ENCODE results near the gene PITPNM1. TPM values are rescaled to one million over a fixed set of nuclear protein-coding genes. Genes with fewer than 3 reads are reported as not detected.

Gene PITPNM1
- total and polyA plus RNA-seq, 2 donors (not counting 1 experiment from before 2014, with no cell fraction given), result 4.7 to 10.2 TPM

DNA sequence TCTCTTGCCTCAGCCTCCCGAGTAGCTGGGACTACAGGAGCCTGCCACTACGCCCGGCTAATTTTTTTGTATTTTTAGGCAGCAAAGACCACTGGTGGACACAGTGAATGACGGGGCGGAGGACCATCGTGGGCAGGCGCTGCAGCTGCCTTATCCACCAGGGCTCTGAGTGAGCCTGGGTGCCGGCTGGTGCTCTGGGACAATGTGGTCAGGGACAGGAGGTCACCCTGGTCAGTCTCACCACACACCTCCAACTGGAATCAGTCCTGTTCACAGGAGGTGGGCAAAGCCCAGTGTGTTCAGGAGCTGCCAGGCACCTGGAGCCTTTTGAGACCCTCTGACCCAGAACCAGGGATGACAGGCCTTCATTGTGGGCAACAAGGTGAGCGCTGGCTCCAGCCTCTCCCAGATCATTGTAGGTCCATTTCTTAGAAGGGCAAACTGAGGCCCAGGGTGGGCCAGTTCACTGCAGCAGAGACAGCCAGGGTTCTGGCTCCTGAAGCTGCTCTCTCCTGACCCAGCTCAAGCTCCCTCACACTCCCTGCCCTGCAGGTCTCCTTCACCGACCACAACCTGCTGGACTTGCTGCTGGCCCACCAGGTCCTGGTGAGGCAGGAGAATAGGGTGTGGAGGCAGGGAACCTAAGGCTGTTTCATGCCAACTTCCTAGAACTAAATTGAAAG lies 33.8 kb upstream of the PITPNM1 start:
- no peak overlapping the region for H3K9ac ChIP-seq (ENCODE audit: insufficient read depth, low read length)
- H3K4me1 ChIP-seq (ENCODE audit: control insufficient read depth, extremely low read depth, insufficient read depth, low read length), result no peaks in the 10 kb centered on the region
- no peak for DNase-seq (ENCODE audit: low read depth in 2 of 2)
- H3K4me2 ChIP-seq (ENCODE audit: extremely low read depth, insufficient read depth, low read length), result no peak overlapping the region
- H3K79me2 ChIP-seq (ENCODE audit: control insufficient read depth, insufficient read depth, low read length), result no peaks in the 10 kb centered on the region
- H3K27ac ChIP-seq (ENCODE audit: insufficient read depth, low read length), result no peak overlapping the region
- H3K36me3 ChIP-seq (ENCODE audit: control insufficient read depth, insufficient read depth, low read length), result no peaks in the 10 kb centered on the region
- no peak overlapping the region for H2AFZ ChIP-seq (ENCODE audit: low read length)
- no peaks in the 10 kb centered on the region for H3K9me3 ChIP-seq (ENCODE audit: control insufficient read depth, insufficient read depth, low read depth, low read length)
- no peaks in the 10 kb centered on the region for H3K27me3 ChIP-seq (ENCODE audit: control insufficient read depth, insufficient read depth, low read length)
- TF ChIP-seq, protein P1, sequence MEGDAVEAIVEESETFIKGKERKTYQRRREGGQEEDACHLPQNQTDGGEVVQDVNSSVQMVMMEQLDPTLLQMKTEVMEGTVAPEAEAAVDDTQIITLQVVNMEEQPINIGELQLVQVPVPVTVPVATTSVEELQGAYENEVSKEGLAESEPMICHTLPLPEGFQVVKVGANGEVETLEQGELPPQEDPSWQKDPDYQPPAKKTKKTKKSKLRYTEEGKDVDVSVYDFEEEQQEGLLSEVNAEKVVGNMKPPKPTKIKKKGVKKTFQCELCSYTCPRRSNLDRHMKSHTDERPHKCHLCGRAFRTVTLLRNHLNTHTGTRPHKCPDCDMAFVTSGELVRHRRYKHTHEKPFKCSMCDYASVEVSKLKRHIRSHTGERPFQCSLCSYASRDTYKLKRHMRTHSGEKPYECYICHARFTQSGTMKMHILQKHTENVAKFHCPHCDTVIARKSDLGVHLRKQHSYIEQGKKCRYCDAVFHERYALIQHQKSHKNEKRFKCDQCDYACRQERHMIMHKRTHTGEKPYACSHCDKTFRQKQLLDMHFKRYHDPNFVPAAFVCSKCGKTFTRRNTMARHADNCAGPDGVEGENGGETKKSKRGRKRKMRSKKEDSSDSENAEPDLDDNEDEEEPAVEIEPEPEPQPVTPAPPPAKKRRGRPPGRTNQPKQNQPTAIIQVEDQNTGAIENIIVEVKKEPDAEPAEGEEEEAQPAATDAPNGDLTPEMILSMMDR (conservative IDR thresholded peaks at IDR 0.05 in 1 of 2, IDR thresholded peaks at IDR 0.05 in 1 of 2; ENCODE audit: low read depth in 1 of 2, low read length in 2 of 2), result no peak
- no peak for TF ChIP-seq EZH2 (IDR thresholded peaks at IDR 0.05; ENCODE audit: low read length, missing control alignments)
- no peak overlapping the region for H3K4me3 ChIP-seq (replicated peaks in 1 of 4; ENCODE audit: control extremely low read depth in 1 of 4, insufficient read depth in 1 of 4, low read depth in 3 of 4, low read length in 4 of 4)
- no peaks in the 10 kb centered on the region for H4K20me1 ChIP-seq (ENCODE audit: control insufficient read depth, extremely low read depth, insufficient read depth, low read length)

DNA sequence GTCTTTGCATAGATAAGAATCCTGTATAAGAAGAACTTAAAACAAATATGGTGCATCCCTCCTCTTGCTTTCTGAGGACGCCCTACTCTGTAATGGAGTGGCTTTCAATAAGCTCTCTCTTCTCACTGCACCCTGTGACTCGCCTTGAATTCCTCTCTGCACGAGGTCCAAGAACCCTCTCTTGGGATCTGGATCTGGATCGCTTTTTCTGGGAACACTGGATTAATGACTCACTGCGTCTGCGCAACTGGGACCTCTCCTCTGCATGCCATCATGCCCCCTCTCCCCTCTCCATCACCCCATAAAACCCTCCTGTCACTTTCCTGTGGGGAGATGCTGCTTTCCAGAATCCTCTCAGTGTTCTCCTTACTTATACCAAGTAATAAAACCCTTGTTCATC lies 33.1 kb upstream of the PITPNM1 start:
- no peak for DNase-seq (ENCODE audit: low read depth in 2 of 2)
- no peak for TF ChIP-seq EZH2 (IDR thresholded peaks at IDR 0.05; ENCODE audit: low read length, missing control alignments)
- TF ChIP-seq, protein P1 (conservative IDR thresholded peaks at IDR 0.05 in 1 of 2, IDR thresholded peaks at IDR 0.05 in 1 of 2; ENCODE audit: low read depth in 1 of 2, low read length in 2 of 2), result no peak
- Histone ChIP-seq H3K9ac (ENCODE audit: insufficient read depth, low read length) (no peak overlapping the region), H4K20me1 (ENCODE audit: control insufficient read depth, extremely low read depth, insufficient read depth, low read length) (no peaks in the 10 kb centered on the region), H3K9me3 (ENCODE audit: control insufficient read depth, insufficient read depth, low read depth, low read length) (no peaks in the 10 kb centered on the region), H3K4me3 (replicated peaks in 1 of 4; ENCODE audit: control extremely low read depth in 1 of 4, insufficient read depth in 1 of 4, low read depth in 3 of 4, low read length in 4 of 4) (no peak overlapping the region), H2AFZ (ENCODE audit: low read length) (no peak overlapping the region), H3K27ac (ENCODE audit: insufficient read depth, low read length) (no peak overlapping the region), H3K36me3 (ENCODE audit: control insufficient read depth, insufficient read depth, low read length) (no peaks in the 10 kb centered on the region), H3K79me2 (ENCODE audit: control insufficient read depth, insufficient read depth, low read length) (no peaks in the 10 kb centered on the region), H3K4me1 (ENCODE audit: control insufficient read depth, extremely low read depth, insufficient read depth, low read length) (no peaks in the 10 kb centered on the region), H3K27me3 (ENCODE audit: control insufficient read depth, insufficient read depth, low read length) (no peaks in the 10 kb centered on the region), H3K4me2 (ENCODE audit: extremely low read depth, insufficient read depth, low read length) (no peak overlapping the region)

DNA sequence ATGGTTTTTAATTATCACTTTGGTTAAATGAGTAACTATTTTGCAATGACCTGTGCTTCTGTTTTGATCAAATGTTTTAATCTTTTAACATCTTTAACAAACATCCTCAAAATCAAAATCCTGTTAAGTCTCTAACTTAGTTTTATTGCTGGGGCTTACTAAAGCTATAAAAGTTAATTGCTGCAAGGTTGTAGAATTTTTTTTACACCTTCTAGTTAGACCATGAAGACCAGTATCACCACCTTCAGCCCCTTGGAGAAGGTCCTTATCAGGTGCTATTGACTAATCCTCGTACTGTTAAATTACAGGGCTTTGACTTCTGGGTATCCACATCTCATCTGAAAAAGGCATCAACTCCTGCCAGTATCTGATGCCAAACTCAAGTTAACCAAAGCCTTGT lies 30.4 kb upstream of the PITPNM1 start:
- no peak overlapping the region for H3K4me3 ChIP-seq (replicated peaks in 1 of 4; ENCODE audit: control extremely low read depth in 1 of 4, insufficient read depth in 1 of 4, low read depth in 3 of 4, low read length in 4 of 4)
- no peak for DNase-seq (ENCODE audit: low read depth in 2 of 2)
- no peak overlapping the region for H3K27ac ChIP-seq (ENCODE audit: insufficient read depth, low read length)
- no peak overlapping the region for H3K4me2 ChIP-seq (ENCODE audit: extremely low read depth, insufficient read depth, low read length)
- H3K9me3 ChIP-seq (ENCODE audit: control insufficient read depth, insufficient read depth, low read depth, low read length), result no peaks in the 10 kb centered on the region
- H3K36me3 ChIP-seq (ENCODE audit: control insufficient read depth, insufficient read depth, low read length), result no peaks in the 10 kb centered on the region
- no peak overlapping the region for H2AFZ ChIP-seq (ENCODE audit: low read length)
- no peak overlapping the region for H3K9ac ChIP-seq (ENCODE audit: insufficient read depth, low read length)
- H4K20me1 ChIP-seq (ENCODE audit: control insufficient read depth, extremely low read depth, insufficient read depth, low read length), result no peaks in the 10 kb centered on the region
- H3K4me1 ChIP-seq (ENCODE audit: control insufficient read depth, extremely low read depth, insufficient read depth, low read length), result no peaks in the 10 kb centered on the region
- TF ChIP-seq, protein P1 (conservative IDR thresholded peaks at IDR 0.05 in 1 of 2, IDR thresholded peaks at IDR 0.05 in 1 of 2; ENCODE audit: low read depth in 1 of 2, low read length in 2 of 2), result no peak
- no peak for TF ChIP-seq EZH2 (IDR thresholded peaks at IDR 0.05; ENCODE audit: low read length, missing control alignments)
- H3K27me3 ChIP-seq (ENCODE audit: control insufficient read depth, insufficient read depth, low read length), result no peaks in the 10 kb centered on the region
- no peaks in the 10 kb centered on the region for H3K79me2 ChIP-seq (ENCODE audit: control insufficient read depth, insufficient read depth, low read length)

Data from fibroblast of lung (primary cell).